MM.1S (cell line): ENCODE data around the gene TUBGCP5.
"Not testable (repeated sequence)": the region's sequence is repeated elsewhere in the genome, so short reads cannot be mapped to it uniquely, and the experiment has no call there.

ENCODE experiments used
- DNase-seq: peaks from one replicate; pipeline ENCODE4 v3.0.0-alpha.2; 2015
- H2AFZ ChIP-seq: fragments of 300-600 bp; sonication (generic); 2 replicates; pipeline ENCODE4 v1.6.0; 2016; ENCODE audit warnings: antibody characterized with exemption, low read length
- H3F3A ChIP-seq: fragments of 300-600 bp; sonication (generic); 2 replicates; pipeline ENCODE4 v1.6.1; 2016; ENCODE audit warnings: mild to moderate bottlenecking, antibody characterized with exemption, low read length, moderate library complexity, mixed read lengths; ENCODE audit not compliant: insufficient read depth
- H3K27ac ChIP-seq: fragments of 300-600 bp; sonication (generic); 2 replicates; pipeline ENCODE4 v1.5.1; 2016; ENCODE audit warnings: mild to moderate bottlenecking, low read length
- H3K27me3 ChIP-seq: fragments of 300-600 bp; sonication (generic); replicated peaks from 2 replicates; pipeline ENCODE4 v1.6.0; 2016; ENCODE audit warnings: low read length; ENCODE audit not compliant: insufficient read depth
- H3K36me3 ChIP-seq: fragments of 300-600 bp; sonication (generic); replicated peaks from 2 replicates; pipeline ENCODE4 v1.6.1; 2016; ENCODE audit warnings: mild to moderate bottlenecking, low read length, mixed read lengths; ENCODE audit not compliant: insufficient read depth
- H3K4me1 ChIP-seq: fragments of 300-600 bp; sonication (generic); 2 replicates; pipeline ENCODE4 v1.6.1; 2016; ENCODE audit warnings: low read length, mixed read lengths
- H3K4me2 ChIP-seq: fragments of 300-600 bp; sonication (generic); 2 replicates; pipeline ENCODE4 v1.6.0; 2016; ENCODE audit warnings: low read depth, low read length
- H3K4me3 ChIP-seq: fragments of 300-600 bp; sonication (generic); 2 replicates; pipeline ENCODE4 v1.5.1; 2016; ENCODE audit warnings: low read length, mixed read lengths
- H3K79me2 ChIP-seq: fragments of 300-600 bp; sonication (generic); 2 replicates; pipeline ENCODE4 v1.6.1; 2016; ENCODE audit warnings: mixed run types, low read length, mixed read lengths
- H3K9ac ChIP-seq: fragments of 300-600 bp; sonication (generic); 2 replicates; pipeline ENCODE4 v1.6.1; 2016; ENCODE audit warnings: low read length, mixed read lengths
- H3K9me2 ChIP-seq: fragments of 300-600 bp; sonication (generic); replicated peaks from 2 replicates; pipeline ENCODE4 v1.6.1; 2016; ENCODE audit warnings: mild to moderate bottlenecking, low read length, mixed read lengths; ENCODE audit not compliant: insufficient read depth
- H3K9me3 ChIP-seq: fragments of 300-600 bp; sonication (generic); replicated peaks from 2 replicates; pipeline ENCODE4 v1.6.1; 2016; ENCODE audit warnings: mild to moderate bottlenecking, low read length, mixed read lengths; ENCODE audit not compliant: insufficient read depth
- H4K20me1 ChIP-seq: fragments of 300-600 bp; sonication (generic); 2 replicates; pipeline ENCODE4 v1.6.1; 2016; ENCODE audit warnings: mild to moderate bottlenecking, low read length, moderate library complexity, mixed read lengths; ENCODE audit not compliant: insufficient read depth
- EZH2 ChIP-seq: fragments of 300-600 bp; sonication (generic); optimal IDR thresholded peaks from 2 replicates; pipeline ENCODE3; 2017; ENCODE audit warnings: low read depth, mild to moderate bottlenecking, antibody characterized with exemption, low read length, mixed read lengths
- EZH2phosphoT487 ChIP-seq: fragments of 300-600 bp; sonication (generic); IDR thresholded peaks from 2 replicates; pipeline ENCODE4 v1.6.1; 2018; ENCODE audit warnings: antibody characterized with exemption, low read length
- TF ChIP-seq, protein P1 (sequence below): fragments of 300-600 bp; sonication (generic); IDR thresholded peaks from 2 replicates; pipeline ENCODE4 v1.5.1; 2016; ENCODE audit warnings: antibody characterized with exemption, low read length, mixed read lengths

The TUBGCP5 gene

DNA sequence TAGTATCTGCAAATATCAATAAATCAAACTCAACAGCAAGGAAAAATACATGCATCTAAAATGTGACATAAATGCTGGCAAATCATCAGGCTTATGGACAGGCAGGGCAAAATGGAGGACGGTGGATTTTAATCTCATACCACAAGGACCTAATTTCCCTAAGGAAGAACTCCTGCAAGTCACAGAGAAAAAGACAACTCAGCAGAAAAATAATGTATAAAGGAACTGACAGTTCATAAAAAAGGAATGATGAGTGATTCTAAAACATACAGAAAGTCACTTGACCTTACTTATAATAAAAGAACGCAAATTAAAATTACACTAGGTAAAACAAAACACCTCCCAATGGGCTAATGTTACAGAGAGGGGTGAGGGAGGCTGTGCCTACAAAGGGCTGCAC lies 17.2 kb downstream of the TUBGCP5 start:
- Histone ChIP-seq H3K27ac (no peak overlapping the region), H3K27me3 (no peaks in the 10 kb centered on the region), H3F3A (no peaks in the 10 kb centered on the region), H3K9me2 (no peaks in the 10 kb centered on the region), H3K79me2 (no peaks in the 10 kb centered on the region), H3K36me3 (peaks cover 2% of the 10 kb centered on the region), H3K4me3 (no peak overlapping the region), H3K9me3 (no peaks in the 10 kb centered on the region), H3K9ac (no peak overlapping the region), H3K4me2 (no peak overlapping the region), H4K20me1 (no peaks in the 10 kb centered on the region), H2AFZ (no peak overlapping the region), H3K4me1 (no peaks in the 10 kb centered on the region)
- no peak for DNase-seq
- no peak for TF ChIP-seq EZH2
- TF ChIP-seq EZH2phosphoT487, result no peak
- TF ChIP-seq, protein P1, sequence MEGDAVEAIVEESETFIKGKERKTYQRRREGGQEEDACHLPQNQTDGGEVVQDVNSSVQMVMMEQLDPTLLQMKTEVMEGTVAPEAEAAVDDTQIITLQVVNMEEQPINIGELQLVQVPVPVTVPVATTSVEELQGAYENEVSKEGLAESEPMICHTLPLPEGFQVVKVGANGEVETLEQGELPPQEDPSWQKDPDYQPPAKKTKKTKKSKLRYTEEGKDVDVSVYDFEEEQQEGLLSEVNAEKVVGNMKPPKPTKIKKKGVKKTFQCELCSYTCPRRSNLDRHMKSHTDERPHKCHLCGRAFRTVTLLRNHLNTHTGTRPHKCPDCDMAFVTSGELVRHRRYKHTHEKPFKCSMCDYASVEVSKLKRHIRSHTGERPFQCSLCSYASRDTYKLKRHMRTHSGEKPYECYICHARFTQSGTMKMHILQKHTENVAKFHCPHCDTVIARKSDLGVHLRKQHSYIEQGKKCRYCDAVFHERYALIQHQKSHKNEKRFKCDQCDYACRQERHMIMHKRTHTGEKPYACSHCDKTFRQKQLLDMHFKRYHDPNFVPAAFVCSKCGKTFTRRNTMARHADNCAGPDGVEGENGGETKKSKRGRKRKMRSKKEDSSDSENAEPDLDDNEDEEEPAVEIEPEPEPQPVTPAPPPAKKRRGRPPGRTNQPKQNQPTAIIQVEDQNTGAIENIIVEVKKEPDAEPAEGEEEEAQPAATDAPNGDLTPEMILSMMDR, result no peak

DNA sequence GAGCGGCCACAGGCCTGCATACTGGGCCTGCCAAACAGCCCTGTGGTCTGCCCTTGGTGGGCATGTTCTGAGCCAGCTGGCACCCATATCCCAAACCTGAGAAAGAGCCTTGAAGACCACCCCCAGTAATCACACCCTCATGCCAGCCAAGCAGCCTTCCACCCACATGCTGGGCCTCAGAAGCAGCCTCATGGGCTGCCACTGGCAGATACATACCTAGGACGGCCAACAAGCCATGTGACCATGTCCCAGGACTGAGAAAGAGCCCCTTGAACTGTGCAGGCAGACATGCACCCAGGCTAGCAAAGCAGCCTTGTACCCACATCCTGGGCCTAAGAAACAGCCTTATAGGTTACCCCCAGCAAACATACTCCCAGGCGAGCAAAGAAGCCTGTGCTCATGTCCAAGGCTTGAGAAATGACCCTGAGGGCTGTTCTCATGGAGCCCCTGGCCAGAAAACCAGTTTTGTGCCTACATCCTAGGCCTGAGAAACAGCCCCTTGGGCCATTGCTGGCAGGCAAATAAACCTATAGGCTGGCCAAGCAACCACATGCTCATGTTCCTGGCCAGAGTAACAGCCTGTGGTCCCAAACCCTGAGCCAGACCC lies 24.9 kb downstream of the TUBGCP5 start:
- TF ChIP-seq, protein P1, result no peak
- TF ChIP-seq EZH2phosphoT487, result no peak
- no peak for TF ChIP-seq EZH2
- no peaks in the 10 kb centered on the region for H3K79me2 ChIP-seq
- H3K4me3 ChIP-seq, result no peak overlapping the region
- H3K27ac ChIP-seq, result no peak overlapping the region
- no peaks in the 10 kb centered on the region for H4K20me1 ChIP-seq
- no peak overlapping the region for H2AFZ ChIP-seq
- no peaks in the 10 kb centered on the region; the same call in none of the 2 replicates for H3K36me3 ChIP-seq
- no peaks in the 10 kb centered on the region for H3K9me2 ChIP-seq
- no peak for DNase-seq
- H3K9me3 ChIP-seq, result no peaks in the 10 kb centered on the region
- H3F3A ChIP-seq, result no peaks in the 10 kb centered on the region
- no peak overlapping the region for H3K4me2 ChIP-seq
- no peaks in the 10 kb centered on the region for H3K4me1 ChIP-seq
- H3K9ac ChIP-seq, result no peak overlapping the region
- no peaks in the 10 kb centered on the region for H3K27me3 ChIP-seq

DNA sequence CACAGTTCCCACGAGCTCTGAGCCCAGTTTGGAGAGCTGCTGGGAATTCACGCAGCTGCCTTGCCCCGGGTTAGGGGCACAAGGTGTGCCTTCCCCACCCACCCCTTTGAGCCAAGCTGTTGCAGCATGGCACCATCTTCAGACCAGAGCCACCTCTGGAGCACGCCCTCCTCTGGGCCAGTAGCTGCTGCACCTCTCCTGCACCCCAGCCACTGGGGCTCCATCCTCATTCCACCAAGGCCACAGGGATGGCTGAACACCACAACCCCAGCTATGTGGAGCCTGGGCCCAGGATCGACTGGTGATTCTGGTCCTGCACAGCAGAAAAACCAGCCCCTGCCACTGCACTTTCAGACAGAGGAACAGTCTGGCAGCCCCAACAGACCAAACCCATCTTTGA lies 25.7 kb downstream of the TUBGCP5 start:
- no peaks in the 10 kb centered on the region for H3K79me2 ChIP-seq
- no peaks in the 10 kb centered on the region for H3K27me3 ChIP-seq
- no peak for DNase-seq
- H3K9me3 ChIP-seq, result no peaks in the 10 kb centered on the region
- no peak overlapping the region for H2AFZ ChIP-seq
- H3F3A ChIP-seq, result no peaks in the 10 kb centered on the region
- TF ChIP-seq EZH2 (no peak), EZH2phosphoT487 (no peak)
- TF ChIP-seq, protein P1, result no peak
- no peak overlapping the region for H3K4me3 ChIP-seq
- H3K27ac ChIP-seq, result no peak overlapping the region
- H4K20me1 ChIP-seq, result no peaks in the 10 kb centered on the region
- no peaks in the 10 kb centered on the region; the same call in none of the 2 replicates for H3K36me3 ChIP-seq
- H3K9ac ChIP-seq, result no peak overlapping the region
- H3K4me2 ChIP-seq, result no peak overlapping the region
- no peaks in the 10 kb centered on the region for H3K9me2 ChIP-seq
- H3K4me1 ChIP-seq, result no peaks in the 10 kb centered on the region

DNA sequence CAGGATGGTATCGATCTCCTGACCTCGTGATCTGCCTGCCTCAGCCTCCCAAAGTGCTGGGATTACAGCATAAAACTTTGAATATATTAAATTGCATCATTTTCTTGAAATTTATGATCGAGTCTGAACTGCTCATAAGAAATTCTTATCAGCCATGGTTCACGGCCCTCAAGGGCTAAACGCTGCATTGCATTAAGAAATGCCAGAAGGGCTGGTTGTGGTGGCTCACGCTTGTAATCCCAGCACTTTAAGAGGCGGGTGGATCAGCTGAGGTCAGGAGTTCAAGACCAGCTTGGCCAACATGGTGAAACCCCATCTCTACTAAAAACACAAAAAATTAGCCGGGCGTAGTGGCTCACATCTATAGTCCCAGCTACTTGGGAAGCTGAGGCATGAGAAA lies 26.8 kb downstream of the TUBGCP5 start:
- not testable (repeated sequence) for H3F3A ChIP-seq, H3K9ac ChIP-seq, H3K27ac ChIP-seq, H3K4me2 ChIP-seq, H3K4me3 ChIP-seq, H3K36me3 ChIP-seq, H3K9me2 ChIP-seq, H3K9me3 ChIP-seq, H3K27me3 ChIP-seq, H3K4me1 ChIP-seq, DNase-seq, H4K20me1 ChIP-seq, H2AFZ ChIP-seq, H3K79me2 ChIP-seq
